ENCODE measurements around the gene TRUB1. TPM values are rescaled to one million over a fixed set of nuclear protein-coding genes. Genes with fewer than 3 reads are reported as not detected.
A peak's percentile ranks its signal among the peaks of the same experiment; 100 is the strongest.

TRUB1 gene
- total RNA-seq, 6 experiments from 2014 or later: 17.4 to 23.2 (median 22.3) TPM

DNA sequence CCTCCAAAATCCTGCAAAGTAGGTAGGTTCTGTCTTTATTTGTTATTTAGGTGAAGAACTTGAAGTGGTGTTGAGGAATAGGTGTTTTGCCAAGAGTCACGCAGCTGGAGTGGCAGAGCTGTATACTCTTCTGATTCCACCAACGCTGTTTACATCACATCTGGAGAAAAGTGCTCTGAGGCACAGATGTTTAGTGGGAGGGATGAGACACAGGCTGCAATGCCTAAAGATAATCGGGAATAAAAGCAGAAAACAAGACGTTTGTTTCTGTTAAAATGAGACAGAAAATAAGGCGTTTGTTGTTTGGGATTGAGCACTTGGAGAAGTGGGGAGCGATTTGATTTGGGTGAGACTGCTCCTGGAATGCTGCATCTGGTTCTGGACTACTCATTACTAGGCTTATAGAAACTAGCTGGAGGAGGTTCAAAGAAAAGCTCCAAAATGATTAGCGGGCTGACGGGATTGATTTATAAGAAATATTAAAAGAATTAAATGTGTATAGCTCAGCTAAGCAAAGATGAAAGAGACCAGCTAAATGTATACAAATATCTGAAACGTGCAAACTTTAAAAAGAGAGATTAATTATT is 54.3 kb downstream of the TRUB1 start:
- H3K36me3 Mint-ChIP-seq (ENCODE audit: low read depth): peaks cover 7% of the 10 kb centered on the region
- H3K9me3 Mint-ChIP-seq: peaks cover 7% of the 10 kb centered on the region
- H3K4me3 Mint-ChIP-seq: no peak overlapping the region

DNA sequence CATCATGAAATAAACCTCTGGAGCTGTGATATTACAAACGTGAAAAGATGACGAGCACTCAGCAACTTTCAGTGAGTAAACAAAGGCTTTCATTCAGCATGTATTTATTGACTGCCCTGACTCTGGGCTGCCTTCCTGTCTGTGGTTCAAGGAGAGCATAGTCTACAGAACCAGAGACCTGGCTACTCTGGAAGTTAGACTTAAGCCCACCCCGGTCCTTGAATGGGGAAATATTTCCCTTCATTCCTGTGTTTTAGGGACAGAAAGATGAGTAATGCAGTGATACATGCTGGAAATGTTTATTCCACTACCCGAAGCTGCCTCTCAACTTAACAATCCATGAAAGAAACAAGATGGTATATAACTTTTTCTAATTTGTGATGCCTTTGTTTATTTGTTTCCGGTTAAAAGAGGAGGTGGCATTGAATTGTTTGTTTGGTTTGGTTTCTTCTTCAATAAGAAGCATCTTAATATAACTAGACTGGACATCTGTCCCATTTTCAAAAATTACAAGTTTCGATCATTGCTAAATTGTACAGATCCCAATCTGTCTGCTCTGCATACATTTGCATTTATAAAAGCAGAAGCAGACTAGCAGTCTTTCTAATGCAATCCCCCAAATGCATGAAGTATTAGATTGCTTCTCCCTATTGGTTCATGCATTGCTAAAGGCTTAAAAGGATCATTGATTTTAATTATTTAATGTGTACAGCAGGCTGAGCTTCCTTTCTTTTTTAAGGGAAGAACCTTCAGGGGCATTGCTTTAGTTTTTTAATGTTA is 57.7 kb downstream of the TRUB1 start:
- peak overlapping the region; percentile 25 for H3K4me3 Mint-ChIP-seq
- H3K36me3 Mint-ChIP-seq (ENCODE audit: low read depth): no peaks in the 10 kb centered on the region
- H3K9me3 Mint-ChIP-seq: no peaks in the 10 kb centered on the region
- TF ChIP-seq, protein P1, sequence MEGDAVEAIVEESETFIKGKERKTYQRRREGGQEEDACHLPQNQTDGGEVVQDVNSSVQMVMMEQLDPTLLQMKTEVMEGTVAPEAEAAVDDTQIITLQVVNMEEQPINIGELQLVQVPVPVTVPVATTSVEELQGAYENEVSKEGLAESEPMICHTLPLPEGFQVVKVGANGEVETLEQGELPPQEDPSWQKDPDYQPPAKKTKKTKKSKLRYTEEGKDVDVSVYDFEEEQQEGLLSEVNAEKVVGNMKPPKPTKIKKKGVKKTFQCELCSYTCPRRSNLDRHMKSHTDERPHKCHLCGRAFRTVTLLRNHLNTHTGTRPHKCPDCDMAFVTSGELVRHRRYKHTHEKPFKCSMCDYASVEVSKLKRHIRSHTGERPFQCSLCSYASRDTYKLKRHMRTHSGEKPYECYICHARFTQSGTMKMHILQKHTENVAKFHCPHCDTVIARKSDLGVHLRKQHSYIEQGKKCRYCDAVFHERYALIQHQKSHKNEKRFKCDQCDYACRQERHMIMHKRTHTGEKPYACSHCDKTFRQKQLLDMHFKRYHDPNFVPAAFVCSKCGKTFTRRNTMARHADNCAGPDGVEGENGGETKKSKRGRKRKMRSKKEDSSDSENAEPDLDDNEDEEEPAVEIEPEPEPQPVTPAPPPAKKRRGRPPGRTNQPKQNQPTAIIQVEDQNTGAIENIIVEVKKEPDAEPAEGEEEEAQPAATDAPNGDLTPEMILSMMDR (IDR thresholded peaks at IDR 0.05): no peak
- H3K4me1 Mint-ChIP-seq (ENCODE audit: low read depth): peaks cover 22% of the 10 kb centered on the region
- H3K27me3 Mint-ChIP-seq (ENCODE audit: insufficient read depth): no peaks in the 10 kb centered on the region
- peak overlapping the region; percentile 59 for H3K27ac Mint-ChIP-seq
- DNase-seq: peak; percentile 44

More for the DNA sequence above, 54.3 kb downstream of the TRUB1 start:
- Mint-ChIP-seq H3K4me1 (ENCODE audit: low read depth) (peaks cover 34% of the 10 kb centered on the region), H3K27ac (no peak overlapping the region), H3K27me3 (ENCODE audit: insufficient read depth) (no peaks in the 10 kb centered on the region)
- DNase-seq: no peak
- TF ChIP-seq, protein P1 (IDR thresholded peaks at IDR 0.05): no peak

DNA sequence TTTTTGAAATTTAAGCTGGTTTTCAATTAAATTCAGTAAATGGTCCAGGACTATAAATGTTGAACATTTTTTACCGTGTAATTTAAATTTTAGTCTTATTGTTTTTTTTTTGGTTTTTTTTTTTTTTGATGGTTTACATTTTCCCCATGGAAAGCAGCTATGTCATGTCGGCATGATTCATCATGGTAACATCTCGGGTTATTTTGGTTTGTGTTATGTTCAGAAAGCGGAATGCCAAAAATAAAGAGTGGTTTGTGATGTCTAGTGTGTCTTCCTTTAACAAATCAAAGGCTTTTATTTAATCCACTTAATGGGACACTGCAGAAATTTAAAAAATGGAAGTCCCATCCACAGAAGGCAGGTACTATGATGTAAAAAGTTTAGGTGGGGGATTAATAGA is 58.5 kb downstream of the TRUB1 start:
- no peaks in the 10 kb centered on the region for H3K36me3 Mint-ChIP-seq (ENCODE audit: low read depth)
- H3K27me3 Mint-ChIP-seq (ENCODE audit: insufficient read depth): no peaks in the 10 kb centered on the region
- TF ChIP-seq, protein P1 (IDR thresholded peaks at IDR 0.05): no peak
- no peaks in the 10 kb centered on the region for H3K9me3 Mint-ChIP-seq
- H3K27ac Mint-ChIP-seq: peak overlapping the region; percentile 67
- peaks cover 31% of the 10 kb centered on the region for H3K4me1 Mint-ChIP-seq (ENCODE audit: low read depth)
- DNase-seq: peak; percentile 40
- peak overlapping the region; percentile 25 for H3K4me3 Mint-ChIP-seq

DNA sequence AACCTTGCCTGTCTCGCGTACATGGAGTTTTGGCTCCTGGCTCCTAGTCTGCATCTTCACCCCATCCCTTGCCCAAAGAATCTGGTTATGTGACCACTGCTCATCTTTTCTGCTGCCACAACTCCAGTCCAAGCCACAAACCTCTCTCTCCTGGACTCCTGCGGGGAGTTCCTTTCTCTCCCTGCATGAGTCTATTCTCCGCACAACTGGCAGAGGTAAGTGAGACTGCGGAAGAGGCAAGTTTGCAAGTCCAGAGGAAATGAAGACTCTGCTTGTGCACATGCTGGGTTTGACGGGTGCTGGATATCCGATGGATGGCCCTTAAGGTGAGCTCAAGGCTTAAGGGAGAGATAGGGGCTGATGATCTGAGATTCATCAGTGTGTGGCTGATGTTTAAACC is 61.0 kb downstream of the TRUB1 start:
- Mint-ChIP-seq H3K27ac (no peak overlapping the region), H3K4me1 (ENCODE audit: low read depth) (peaks cover 34% of the 10 kb centered on the region), H3K4me3 (no peak overlapping the region), H3K36me3 (ENCODE audit: low read depth) (no peaks in the 10 kb centered on the region), H3K27me3 (ENCODE audit: insufficient read depth) (peaks cover 3% of the 10 kb centered on the region; the same call in 1 of the 2 replicates), H3K9me3 (no peaks in the 10 kb centered on the region)
- DNase-seq: no peak
- TF ChIP-seq, protein P1 (IDR thresholded peaks at IDR 0.05): no peak

DNA sequence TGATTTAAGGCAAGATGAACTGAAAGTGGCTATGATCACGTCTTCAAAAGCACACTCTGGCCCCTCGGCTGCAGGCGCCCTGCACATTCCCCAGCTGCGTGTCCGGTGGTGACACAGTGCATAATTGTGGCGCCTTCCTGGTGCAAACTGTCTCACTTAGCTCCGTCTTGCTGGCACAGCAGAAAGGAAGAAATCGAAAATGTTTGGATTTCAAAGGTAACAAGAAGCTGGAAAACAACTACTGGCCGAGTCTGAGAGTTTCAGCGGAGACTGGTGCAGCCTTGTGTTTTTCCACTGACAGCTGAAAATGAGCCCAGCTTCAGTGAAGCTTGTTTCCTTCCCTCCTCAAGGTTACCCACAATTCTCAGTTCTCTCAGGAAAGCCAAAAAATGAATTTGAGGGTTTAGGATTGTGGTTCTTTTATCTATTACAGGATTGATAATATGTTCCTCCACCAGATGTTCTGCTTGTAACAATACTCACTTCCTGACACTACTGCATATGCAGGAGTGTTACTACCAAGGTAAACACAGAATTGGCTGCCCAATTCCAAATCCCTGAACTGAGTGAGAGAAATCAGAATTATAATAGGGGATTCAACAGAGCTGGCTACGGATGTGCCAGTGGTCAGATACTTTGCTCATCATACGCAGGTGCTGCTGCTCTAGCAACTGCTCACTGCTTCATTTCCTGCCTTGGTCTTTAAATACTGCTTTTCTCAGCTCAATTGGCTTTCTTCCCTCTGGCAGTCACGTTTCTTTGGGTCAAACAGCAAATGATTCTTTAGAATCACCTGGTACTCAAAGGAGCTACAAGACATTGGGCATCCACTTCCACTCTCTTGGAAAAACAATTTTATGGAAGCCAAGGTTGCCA is 63.7 kb downstream of the TRUB1 start:
- Mint-ChIP-seq H3K36me3 (ENCODE audit: low read depth) (no peaks in the 10 kb centered on the region), H3K4me3 (peak overlapping the region; percentile 53), H3K9me3 (no peaks in the 10 kb centered on the region), H3K27me3 (ENCODE audit: insufficient read depth) (peaks cover 5% of the 10 kb centered on the region; the same call in 1 of the 2 replicates), H3K4me1 (ENCODE audit: low read depth) (peaks cover 16% of the 10 kb centered on the region), H3K27ac (no peak overlapping the region)
- TF ChIP-seq, protein P1 (IDR thresholded peaks at IDR 0.05): no peak
- DNase-seq: no peak
